HepG2 (cell line): ENCODE data around the gene TKTL1. TPM values are rescaled to one million over a fixed set of nuclear protein-coding genes. Genes with fewer than 3 reads are reported as not detected.

Source experiments
- ATAC-seq: fragments of 200-7000 bp; cut with Tn5 transposase; 3 replicates; pipeline ENCODE4 v1.9.1; 2020; ENCODE audit warnings: mild to moderate bottlenecking, moderate library complexity
- BruUV-seq: library from RNA; stranded (reverse); fragments of 400-500 nt; replicated peaks from 2 replicates; lab custom pipeline; 2021; lab: Mats Ljungman, UMichigan
- CTCF ChIA-PET: fragments of 300-600 bp; formaldehyde crosslinking; extraction: SDS; loops from one replicate; lab custom pipeline; 2021; ENCODE audit warnings: low total read pairs, inconsistent platforms, low intra/inter-chr PET ratio; lab: Yijun Ruan, JAX
- POLR2A ChIA-PET: fragments of 350-600 bp; sonication (Branson Sonifier 250); formaldehyde crosslinking; loops from one replicate; lab custom pipeline; 2020; ENCODE audit warnings: antibody characterized with exemption, inconsistent platforms; lab: Yijun Ruan, JAX
- DNase-seq: peaks from one replicate; pipeline ENCODE4 v3.0.0-alpha.2; 2015; ENCODE audit warnings: low spot score
- FAIRE-seq: peaks from 3 replicates; lab custom pipeline; 2011; peaks lifted over from hg19 to GRCh38; lab: Jason Lieb, UNC
- H2AFZ ChIP-seq: one replicate; pipeline ENCODE4 v1.6.1; 2011; ENCODE audit warnings: low read length, inconsistent platforms
- H3K27ac ChIP-seq: fragments of 300-600 bp; 3 replicates; pipeline ENCODE4 v1.8.0; 2011; ENCODE audit warnings: mixed run types, mild to moderate bottlenecking, mixed read lengths, low read length, inconsistent platforms; ENCODE audit not compliant: insufficient read depth; ENCODE audit errors: extremely low read length
- H3K27me3 ChIP-seq, 2 experiments: fragments of 200-600 bp in 1 of 2; 2 replicates in 1 of 2; 3 replicates in 1 of 2; pipeline versions ENCODE4 v1.6.0 to v1.8.0; 2011; ENCODE audit warnings: low read length in 2 of 2, mild to moderate bottlenecking in 2 of 2, moderate library complexity in 2 of 2, inconsistent platforms in 1 of 2; ENCODE audit not compliant: insufficient read depth in 2 of 2, control insufficient read depth in 1 of 2
- H3K36me3 ChIP-seq, 2 experiments: fragments of 200-600 bp in 1 of 2; replicated peaks in 1 of 2; 2 replicates in 1 of 2; 3 replicates in 1 of 2; pipeline versions ENCODE4 v1.5.1 to v1.8.0; 2011; ENCODE audit warnings: low read length in 2 of 2, inconsistent platforms in 1 of 2; ENCODE audit not compliant: insufficient read depth in 2 of 2, control insufficient read depth in 1 of 2
- H3K4me1 ChIP-seq: 2 replicates; pipeline ENCODE4 v1.5.1; 2012; ENCODE audit warnings: low read length, inconsistent platforms; ENCODE audit not compliant: insufficient read depth
- H3K4me2 ChIP-seq: 2 replicates; pipeline ENCODE4 v1.6.0; 2011; ENCODE audit warnings: low read depth, low read length, inconsistent platforms
- H3K4me3 ChIP-seq, 3 experiments: fragments of 200-600 bp in 1 of 3; sonication (generic), shearing (Covaris generic) in 1 of 3; replicated peaks in 1 of 3; 2 replicates each; pipeline ENCODE4 v1.5.1; 2011 to 2016; ENCODE audit warnings: low read length in 3 of 3, inconsistent platforms in 2 of 3, low read depth in 2 of 3, mild to moderate bottlenecking in 2 of 3, control low read depth in 1 of 3, mixed read lengths in 1 of 3; ENCODE audit not compliant: insufficient read depth in 1 of 3
- H3K79me2 ChIP-seq: one replicate; pipeline ENCODE4 v1.6.1; 2011; ENCODE audit warnings: low read length, inconsistent platforms; ENCODE audit not compliant: insufficient read depth
- H3K9ac ChIP-seq: 2 replicates; pipeline ENCODE4 v1.6.0; 2011; ENCODE audit warnings: mild to moderate bottlenecking, low read depth, low read length, inconsistent platforms; ENCODE audit not compliant: insufficient read depth
- H3K9me3 ChIP-seq: 2 replicates; pipeline ENCODE4 v1.5.1; 2012; ENCODE audit warnings: mild to moderate bottlenecking, low read length
- H4K20me1 ChIP-seq: 2 replicates; pipeline ENCODE4 v1.6.0; 2011; ENCODE audit warnings: inconsistent platforms, mild to moderate bottlenecking, low read length, moderate library complexity; ENCODE audit not compliant: insufficient read depth
- IKZF4 ChIP-seq: sonication (generic); formaldehyde crosslinking; IDR thresholded peaks from 2 replicates; pipeline ENCODE4 v1.5.1; 2020; ENCODE audit warnings: borderline replicate concordance, mild to moderate bottlenecking, low read depth, missing genetic modification reagents; ENCODE audit errors: not compliant biosample characterization
- KLF9 ChIP-seq: IDR thresholded peaks from 2 replicates; pipeline ENCODE4 v1.6.1; 2016; ENCODE audit warnings: low read depth
- NKX3-1 ChIP-seq: sonication (generic); formaldehyde crosslinking; IDR thresholded peaks from 2 replicates; pipeline ENCODE4 v1.5.0; 2020; ENCODE audit warnings: missing genetic modification reagents
- RARG ChIP-seq: sonication (generic); formaldehyde crosslinking; IDR thresholded peaks from 2 replicates; pipeline ENCODE4 v1.4.0; 2020; ENCODE audit warnings: low read depth, mild to moderate bottlenecking, missing genetic modification reagents
- RBM22 ChIP-seq: fragments of 200-400 bp; formaldehyde crosslinking; optimal IDR thresholded peaks from 2 replicates; pipeline ENCODE3; 2017; ENCODE audit warnings: mild to moderate bottlenecking, low read length, moderate library complexity
- SIN3B ChIP-seq: fragments of 150-350 bp; IDR thresholded peaks from 2 replicates; pipeline ENCODE4 v1.6.1; 2014; ENCODE audit warnings: low read length
- SMC3 ChIP-seq: IDR thresholded peaks from 2 replicates; pipeline ENCODE4 v1.6.1; 2011; ENCODE audit warnings: low read length, improper control_type of control experiment
- ZNF407 ChIP-seq: sonication (generic); formaldehyde crosslinking; IDR thresholded peaks from one replicate; pipeline ENCODE4 v1.5.1; 2020; ENCODE audit warnings: mild to moderate bottlenecking, missing genetic modification reagents; ENCODE audit errors: not compliant biosample characterization
- ZNF724P ChIP-seq: sonication (generic); formaldehyde crosslinking; IDR thresholded peaks from 2 replicates; pipeline ENCODE4 v1.8.0; 2022; ENCODE audit warnings: missing genetic modification reagents, borderline replicate concordance
- WGBS: methylation state at CpG from one replicate; pipeline ENCODE4 v1.1.6; 2017; ENCODE audit warnings: low lambda C conversion rate; 5-methylcytosine and 5-hydroxymethylcytosine counted together
- in situ Hi-C: cut with HindIII; loops from 2 replicates; pipeline ENCODE4 v1.10.0; 2017; ENCODE audit warnings: low pct_unique_long_range_greater_than_20kb; ENCODE audit not compliant: extremely low pct_ligation_motif_present
- intact Hi-C: fragments of 100-400 bp; cut with micrococcal nuclease; formaldehyde crosslinking; loops from one replicate; pipeline ENCODE4 v1.10.0; 2022; ENCODE audit not compliant: unreplicated experiment
- polyA plus RNA-seq, 8 experiments: library from polyadenylated mRNA; depleted of rRNA in 3 of 8; stranded (reverse) in 7 of 8; unstranded in 1 of 8; fragments of >200 nt; fragmentation: Illumina TruSeq in 4 of 8; extraction: Trizol in 4 of 8; gene quantifications; 2 replicates each; pipeline versions ENCODE4 v1.2.1 to v1.2.3, GENCODE V29; 2011 to 2016; ENCODE audit warnings: low read depth in 4 of 8, missing spikeins in 1 of 8, mixed read lengths in 1 of 8; ENCODE audit not compliant: insufficient read depth in 1 of 8
- total RNA-seq, 5 experiments: library from RNA; depleted of rRNA; stranded (reverse); fragments of >200 nt; fragmentation: Illumina TruSeq; extraction: Trizol; gene quantifications; 2 replicates each; pipeline ENCODE4 v1.2.3, GENCODE V29; 2016; ENCODE audit warnings: low read depth in 1 of 5

TKTL1 gene
- total and polyA plus RNA-seq, 2 of the 13 experiments (the other 11 are each of a cell fraction or from before 2014, with no cell fraction given) = not detected

- ATAC-seq = no peak
- no peak for FAIRE-seq
These were observed 25.6 kb downstream of the TKTL1 start for GRCh38 chrX:154321152-154321551.

More at GRCh38 chrX:154321152-154321551, 25.6 kb downstream of the TKTL1 start:
- H3K4me1 ChIP-seq = no peaks in the 10 kb centered on the region
- H3K9ac ChIP-seq = no peak overlapping the region
- CTCF ChIA-PET = no interaction called here
- BruUV-seq = no TSS peak
- in situ Hi-C loops = no loop called here
- no peak overlapping the region for H3K4me3 ChIP-seq
- intact Hi-C loops = no loop called here
- no peaks in the 10 kb centered on the region for H3K9me3 ChIP-seq
- no peak overlapping the region for H3K4me2 ChIP-seq
- no peak overlapping the region for H3K27ac ChIP-seq
- H3K36me3 ChIP-seq = no peaks in the 10 kb centered on the region
- POLR2A ChIA-PET = no interaction called here
- H3K79me2 ChIP-seq = no peaks in the 10 kb centered on the region
- WGBS = 46% methylated on average over 6 of the region's 7 CpGs
- H2AFZ ChIP-seq = no peak overlapping the region
- no peaks in the 10 kb centered on the region for H4K20me1 ChIP-seq
- peaks cover 0 to 19% of the 10 kb centered on the region in 2 experiments; a peak in 4 of 5 replicates for H3K27me3 ChIP-seq
- no peak for DNase-seq
- no peak for TF ChIP-seq IKZF4
- TF ChIP-seq SMC3 = no peak
- TF ChIP-seq ZNF724P = no peak
- no peak for TF ChIP-seq ZNF407 (CRISPR knock-in tag)
- TF ChIP-seq RARG (CRISPR knock-in tag) = no peak
- TF ChIP-seq NKX3-1 (CRISPR knock-in tag) = no peak
- TF ChIP-seq SIN3B = no peak
- TF ChIP-seq KLF9 (CRISPR knock-in tag) = no peak
- TF ChIP-seq RBM22 = no peak
- TF ChIP-seq, all 625 proteins: peak for 0
